Adipose tissue (tissue), 3 donors: ENCODE measurements around the gene RHOBTB3. TPM values are rescaled to one million over a fixed set of nuclear protein-coding genes. Genes with fewer than 3 reads are reported as not detected.

ENCODE experiments used
- H3K27ac ChIP-seq: one replicate; pipeline ENCODE4 v1.5.1; 2013; ENCODE audit warnings: low read depth, low read length
- whole genome bisulfite sequencing, 3 donors: extraction: QIAGEN DNeasy Blood & Tissue Kit; methylation state at CpG; one replicate each; pipeline ENCODE4 v1.1.7; 2013; 5-methylcytosine and 5-hydroxymethylcytosine counted together
- polyA plus RNA-seq, 3 donors: library from polyadenylated mRNA; stranded (reverse); fragments of 200-250 nt; gene quantifications; one replicate each; pipeline ENCODE4 v1.2.3, GENCODE V29; 2013
- donor health status: healthy with polysubstance abuse.
- donor health status: Bipolar disorder and iron deficiency.
- donor health status: healthy.

The RHOBTB3 gene
- polyA plus RNA-seq, 3 donors: 75.1 to 81.4 (median 77.9) TPM

- WGBS, 3 donors: 77 to 82% (median 79%) methylated on average over 8 of the region's 8 CpGs
- H3K27ac ChIP-seq: no peak overlapping the region
Observed at GRCh38 chr5:95746722-95747679, 15.9 kb downstream of the RHOBTB3 start.

DNA sequence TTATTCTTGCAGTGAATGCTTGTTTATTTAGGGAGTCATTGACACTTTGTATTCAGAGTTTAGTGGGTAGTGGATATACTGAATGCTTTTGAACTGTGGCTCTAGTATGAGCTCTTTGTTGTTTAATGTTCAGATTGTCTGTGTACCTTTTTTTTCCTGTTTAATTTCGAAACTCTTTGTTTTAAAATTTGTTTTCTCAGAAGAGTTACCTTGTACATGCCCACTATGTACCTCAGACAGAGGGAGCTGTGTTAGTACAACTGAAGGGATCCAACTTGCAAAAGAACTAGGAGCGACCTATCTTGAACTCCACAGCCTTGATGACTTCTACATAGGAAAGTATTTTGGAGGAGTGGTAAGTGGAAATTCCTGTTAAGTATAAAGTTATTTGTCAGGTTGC is 17.0 kb downstream of the RHOBTB3 start:
- 24 to 61% (median 45%) methylated on average over 2 of the region's 2 CpGs for WGBS, 3 donors
- H3K27ac ChIP-seq: no peak overlapping the region

GRCh38 chr5:95754545-95754944 is 23.4 kb downstream of the RHOBTB3 start:
- 60 to 77% (median 61%) methylated on average over 2 of the region's 2 CpGs for WGBS, 3 donors
- no peak overlapping the region for H3K27ac ChIP-seq

GRCh38 chr5:95759005-95759404 is 27.9 kb downstream of the RHOBTB3 start:
- WGBS, 3 donors: 42 to 96% (median 89%) methylated on average over 10 of the region's 10 CpGs
- H3K27ac ChIP-seq: no peak overlapping the region

- 19 to 63% (median 53%) methylated on average over 2 of the region's 2 CpGs for whole genome bisulfite sequencing, 3 donors
Observed at GRCh38 chr5:95759634-95760033, 28.5 kb downstream of the RHOBTB3 start.

GRCh38 chr5:95760273-95761191 is 29.4 kb downstream of the RHOBTB3 start:
- H3K27ac ChIP-seq: no peak overlapping the region
- WGBS, 3 donors: 52 to 70% (median 56%) methylated on average over 3 of the region's 3 CpGs

More at GRCh38 chr5:95759634-95760033, 28.5 kb downstream of the RHOBTB3 start:
- H3K27ac ChIP-seq: no peak overlapping the region

GRCh38 chr5:95761771-95762651 is 30.9 kb downstream of the RHOBTB3 start:
- 42 to 97% (median 84%) methylated on average over 1 of the region's 1 CpG for WGBS, 3 donors
- H3K27ac ChIP-seq: no peak overlapping the region

DNA sequence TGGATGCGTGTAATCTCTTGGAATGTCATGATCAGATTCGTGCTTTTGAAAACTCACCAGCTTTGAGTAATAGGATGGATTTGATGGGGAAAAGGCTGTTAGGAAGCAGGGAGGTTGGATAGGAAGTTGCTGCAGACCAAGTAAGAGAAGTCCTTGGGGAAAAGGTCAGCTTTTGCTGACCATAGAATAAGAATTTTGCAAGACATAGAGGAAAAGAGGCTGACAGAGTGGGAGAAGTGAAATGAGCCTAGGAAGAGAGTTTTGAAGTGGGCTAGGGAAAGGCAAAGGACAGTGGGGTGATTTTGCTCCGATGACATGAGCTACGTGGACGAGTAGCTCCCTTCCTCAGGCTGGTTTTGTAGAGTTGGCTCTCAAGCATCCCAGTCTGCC is 31.5 kb downstream of the RHOBTB3 start:
- 64 to 83% (median 75%) methylated on average over 5 of the region's 5 CpGs for WGBS, 3 donors
- H3K27ac ChIP-seq: no peak overlapping the region

- WGBS, 3 donors: 87 to 94% (median 93%) methylated on average over 6 of the region's 6 CpGs
- H3K27ac ChIP-seq: no peak overlapping the region
Observed at GRCh38 chr5:95763941-95764340, 32.8 kb downstream of the RHOBTB3 start.

- WGBS, 3 donors: 83 to 95% (median 94%) methylated on average over 9 of the region's 9 CpGs
Observed at GRCh38 chr5:95768731-95769130, 37.6 kb downstream of the RHOBTB3 start.

DNA sequence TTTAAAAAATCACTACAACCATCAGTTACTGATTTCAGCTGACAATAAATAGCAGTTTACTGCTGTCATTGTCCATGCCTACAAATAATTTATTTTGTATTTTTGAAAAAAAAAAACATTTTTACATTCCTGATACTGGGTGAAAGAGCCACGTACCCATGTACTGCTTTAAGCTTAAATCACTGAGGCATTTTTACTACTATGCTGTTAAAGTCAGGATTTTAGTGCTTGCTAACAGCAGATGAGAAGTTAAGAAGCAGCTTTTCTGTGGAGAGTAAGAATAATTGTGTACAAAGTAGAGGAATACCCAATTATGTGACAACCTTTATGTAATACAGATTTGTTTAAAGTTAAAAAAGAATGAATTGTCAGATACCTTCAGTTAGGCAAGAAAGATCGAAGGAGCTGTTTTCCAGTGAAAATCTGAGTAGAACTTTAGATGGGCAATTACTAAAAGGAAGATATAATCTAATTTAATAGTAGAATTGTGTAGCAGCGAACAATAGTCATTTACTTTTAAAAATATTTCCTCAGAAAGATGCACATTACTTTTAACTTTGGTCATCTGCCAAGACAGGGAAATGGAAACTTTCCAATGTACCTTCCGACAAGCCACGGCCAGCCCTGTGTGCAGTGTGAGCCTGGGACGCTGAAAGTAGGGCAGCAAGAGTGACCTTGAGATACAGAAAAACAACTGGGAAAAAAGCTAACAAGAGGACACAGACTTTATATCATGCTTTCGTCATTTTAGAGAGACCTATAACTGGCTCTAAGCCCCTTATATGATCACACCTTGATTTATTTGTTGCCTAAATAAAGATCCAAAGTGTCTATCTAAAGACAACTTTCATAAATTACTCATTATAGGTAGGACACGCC is 39.9 kb downstream of the RHOBTB3 start:
- H3K27ac ChIP-seq: no peak overlapping the region

More at GRCh38 chr5:95768731-95769130, 37.6 kb downstream of the RHOBTB3 start:
- H3K27ac ChIP-seq: no peak overlapping the region

DNA sequence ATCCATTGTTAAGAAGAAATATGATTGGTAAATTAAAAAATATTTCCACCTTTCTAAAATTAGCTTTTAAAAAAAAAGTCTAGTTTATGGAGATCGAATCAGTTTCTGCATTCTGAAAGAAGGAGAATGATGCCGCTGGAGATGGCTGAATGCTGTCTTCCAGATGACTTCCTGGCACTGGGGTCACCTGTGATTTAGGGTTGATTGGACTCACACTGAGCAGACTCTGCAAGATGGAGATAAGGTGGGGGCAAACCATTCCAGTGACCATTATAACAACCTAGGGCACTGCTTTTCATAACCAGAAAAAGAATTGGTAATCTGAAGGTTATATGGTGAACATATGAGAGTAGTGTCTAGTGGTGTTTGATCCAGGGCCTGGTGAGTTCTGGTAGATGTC is 40.8 kb downstream of the RHOBTB3 start:
- H3K27ac ChIP-seq: no peak overlapping the region
- 89 to 92% (median 90%) methylated on average over 2 of the region's 2 CpGs for WGBS, 3 donors

More for the DNA sequence above, 39.9 kb downstream of the RHOBTB3 start:
- 22 to 72% (median 58%) methylated on average over 8 of the region's 8 CpGs for WGBS, 3 donors

DNA sequence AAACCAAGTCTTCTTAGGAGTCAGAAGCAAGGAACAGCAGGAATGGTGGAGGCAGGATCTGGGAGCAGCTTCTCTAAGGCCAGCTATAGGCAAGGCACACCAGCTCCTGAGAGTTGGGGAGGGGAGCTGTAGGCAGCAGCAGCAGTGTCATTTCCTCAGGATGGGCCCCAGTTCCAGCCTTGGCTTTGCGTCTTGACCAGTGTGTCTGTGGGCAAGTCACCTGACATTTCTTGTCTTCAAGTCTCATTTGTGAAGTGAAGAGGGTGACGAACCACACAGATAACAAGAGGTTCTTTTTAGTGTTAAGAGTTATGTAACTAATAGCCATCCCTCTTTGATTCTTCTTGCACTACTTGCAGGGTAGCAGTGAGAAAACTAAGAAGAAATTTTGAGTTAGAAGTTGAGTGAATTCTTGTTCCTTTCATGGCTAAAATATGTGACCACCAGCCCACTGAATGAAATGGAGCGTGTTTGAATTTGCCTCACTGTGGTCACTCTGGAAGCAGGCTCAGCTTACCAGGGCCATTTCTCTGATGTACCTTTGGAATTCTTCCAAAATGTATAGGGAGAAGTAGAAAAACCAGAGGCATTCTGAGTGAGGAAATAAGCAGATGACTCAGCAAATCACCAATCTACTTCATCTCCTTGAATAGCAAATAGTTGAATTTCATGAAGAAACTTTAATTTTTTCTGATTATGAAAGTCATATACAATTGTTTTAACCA is 42.4 kb downstream of the RHOBTB3 start:
- no peak overlapping the region for H3K27ac ChIP-seq
- 52 to 83% (median 61%) methylated on average over 3 of the region's 3 CpGs for WGBS, 3 donors

GRCh38 chr5:95777441-95777840 is 46.3 kb downstream of the RHOBTB3 start:
- WGBS, 3 donors: 91 to 96% (median 92%) methylated on average over 3 of the region's 3 CpGs
- H3K27ac ChIP-seq: no peak overlapping the region

- no peak overlapping the region for H3K27ac ChIP-seq
- 65 to 75% (median 68%) methylated on average over 7 of the region's 7 CpGs for WGBS, 3 donors
Observed at GRCh38 chr5:95778713-95779436, 47.7 kb downstream of the RHOBTB3 start.

DNA sequence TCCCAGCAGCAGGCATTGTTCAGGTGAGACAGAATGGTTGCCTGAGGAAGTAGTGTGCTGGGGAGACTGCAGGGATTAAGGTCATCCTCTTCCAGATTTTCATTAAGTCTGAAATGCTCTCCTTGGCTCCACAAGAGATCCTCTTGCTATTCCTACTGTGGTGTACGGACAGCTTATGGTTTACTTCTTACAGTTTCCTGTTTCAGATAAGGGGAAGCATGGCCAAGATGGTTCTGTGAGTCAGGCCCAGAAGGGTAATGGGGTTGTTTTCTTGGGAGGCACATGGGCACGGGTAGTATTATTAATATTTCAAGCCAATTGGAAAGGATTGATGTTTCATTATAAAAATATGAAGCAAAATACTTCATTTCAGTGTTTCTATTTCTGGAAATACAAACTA is 48.5 kb downstream of the RHOBTB3 start:
- WGBS, 3 donors: 46 to 51% (median 47%) methylated on average over 2 of the region's 2 CpGs
- H3K27ac ChIP-seq: no peak overlapping the region
